Left lung (tissue), 10 donors: ENCODE results near the gene KRT23. TPM values are rescaled to one million over a fixed set of nuclear protein-coding genes. Genes with fewer than 3 reads are reported as not detected.

ENCODE experiments used
- ATAC-seq: fragments of 200-7000 bp; cut with Tn5 transposase; one replicate; pipeline ENCODE4 v1.9.1; 2020; ENCODE audit warnings: moderate library complexity
- DNase-seq, 4 donors: peaks; one replicate each; pipeline ENCODE4 v3.0.0-alpha.2; 2013 to 2020
- H3K27ac ChIP-seq, 2 donors: fragments of 200-600 bp; sonication (generic) in 1 of 2; one replicate each; pipeline versions ENCODE4 v1.5.0 to v1.8.0; 2020 to 2021
- H3K27me3 ChIP-seq, 2 donors: fragments of 200-600 bp; sonication (generic) in 1 of 2; one replicate each; pipeline versions ENCODE4 v1.5.0 to v1.8.0; 2020 to 2021
- H3K36me3 ChIP-seq, 2 donors: fragments of 200-600 bp; sonication (generic) in 1 of 2; one replicate each; pipeline versions ENCODE4 v1.5.0 to v1.8.0; 2020 to 2021
- H3K4me1 ChIP-seq, 2 donors: fragments of 200-600 bp; one replicate each; pipeline ENCODE4 v1.8.0; 2021
- H3K4me3 ChIP-seq, 2 donors: fragments of 200-600 bp; sonication (generic) in 1 of 2; one replicate each; pipeline versions ENCODE4 v1.5.0 to v1.8.0; 2020 to 2021; ENCODE audit warnings: mild to moderate bottlenecking in 1 of 2
- H3K9me3 ChIP-seq, 2 donors: fragments of 200-600 bp; sonication (generic) in 1 of 2; one replicate each; pipeline versions ENCODE4 v1.5.0 to v1.8.0; 2020 to 2021
- CTCF ChIP-seq, 2 donors: fragments of 200-600 bp; sonication (generic) in 1 of 2; IDR thresholded peaks; one replicate each; pipeline versions ENCODE4 v1.5.0 to v1.8.0; 2021; ENCODE audit warnings: antibody characterized with exemption in 2 of 2
- intact Hi-C, 2 donors: fragments of 100-400 bp; cut with DNase I; formaldehyde crosslinking; loops; one replicate each; pipeline versions ENCODE4 v1.11.2 to v1.14.2; 2022
- polyA plus RNA-seq, 6 donors: library from polyadenylated mRNA; unstranded; fragments of 120-200 nt; gene quantifications; one replicate each; pipeline ENCODE4 v1.2.1, GENCODE V29; 2013; ENCODE audit not compliant: insufficient read length in 6 of 6
- total RNA-seq, 2 donors: library from RNA; stranded (reverse); fragmentation: NEBNext Ultra II Directional; extraction: Animal tissue kit (Norgen Biotek cat#: 25700); gene quantifications; one replicate each; pipeline ENCODE4 v1.2.1, GENCODE V29; 2021
- donor health status: DM: no; HTN: yes; CAD: no.
- donor health status: DM: no; HTN: no; CAD: no.

KRT23 gene
- total and polyA plus RNA-seq, 8 donors: 0.09 to 5.6 (median 0.29) TPM; not detected in 1

- no peak for TF ChIP-seq CTCF (IDR thresholded peaks at IDR 0.05)
- Histone ChIP-seq H3K36me3 (no peaks in the 10 kb centered on the region), H3K27ac (no peak overlapping the region), H3K4me1 (no peaks in the 10 kb centered on the region), H3K4me3 (no peak overlapping the region), H3K9me3 (no peaks in the 10 kb centered on the region), H3K27me3 (peaks cover 0 to 17% of the 10 kb centered on the region in 2 donors)
- DNase-seq (peak in 1 of 4 donors; percentile 44), ATAC-seq (no peak)
- intact Hi-C loops: no loop called here
Observed at GRCh38 chr17:40980596-40980995, 43.1 kb upstream of the KRT23 start.

GRCh38 chr17:40980117-40980516 is 42.7 kb upstream of the KRT23 start:
- intact Hi-C loops: no loop called here
- Histone ChIP-seq H3K9me3 (no peaks in the 10 kb centered on the region), H3K27me3 (peaks cover 0 to 17% of the 10 kb centered on the region in 2 donors), H3K4me3 (no peak overlapping the region), H3K4me1 (no peaks in the 10 kb centered on the region), H3K36me3 (no peaks in the 10 kb centered on the region), H3K27ac (no peak overlapping the region)
- no peak for ATAC-seq
- no peak for TF ChIP-seq CTCF (IDR thresholded peaks at IDR 0.05)
- no peak for DNase-seq

GRCh38 chr17:40978575-40979151 is 41.2 kb upstream of the KRT23 start:
- peak; percentile 49 for ATAC-seq
- intact Hi-C loops: no loop called here

GRCh38 chr17:40975516-40975915 is 38.1 kb upstream of the KRT23 start:
- ATAC-seq: no peak
- H3K27me3 ChIP-seq: peaks cover 0 to 9% of the 10 kb centered on the region in 2 donors
- intact Hi-C loops: no loop called here
- no peaks in the 10 kb centered on the region for H3K4me1 ChIP-seq
- TF ChIP-seq CTCF (IDR thresholded peaks at IDR 0.05): no peak
- no peak overlapping the region for H3K4me3 ChIP-seq
- H3K27ac ChIP-seq: no peak overlapping the region
- no peaks in the 10 kb centered on the region for H3K36me3 ChIP-seq
- no peaks in the 10 kb centered on the region for H3K9me3 ChIP-seq
- DNase-seq: no peak

More at GRCh38 chr17:40978575-40979151, 41.2 kb upstream of the KRT23 start:
- Histone ChIP-seq H3K36me3 (no peaks in the 10 kb centered on the region), H3K4me3 (no peak overlapping the region), H3K4me1 (no peaks in the 10 kb centered on the region), H3K27ac (no peak overlapping the region), H3K9me3 (no peaks in the 10 kb centered on the region), H3K27me3 (peaks cover 0 to 11% of the 10 kb centered on the region in 2 donors)
- TF ChIP-seq CTCF (IDR thresholded peaks at IDR 0.05): no peak
- no peak for DNase-seq

GRCh38 chr17:40974366-40974765 is 36.9 kb upstream of the KRT23 start:
- ATAC-seq (no peak), DNase-seq (no peak)
- no peaks in the 10 kb centered on the region for H3K9me3 ChIP-seq
- H3K27ac ChIP-seq: no peak overlapping the region
- peaks cover 0 to 9% of the 10 kb centered on the region in 2 donors for H3K27me3 ChIP-seq
- no peak for TF ChIP-seq CTCF (IDR thresholded peaks at IDR 0.05)
- no peaks in the 10 kb centered on the region for H3K36me3 ChIP-seq
- H3K4me3 ChIP-seq: no peak overlapping the region
- H3K4me1 ChIP-seq: no peaks in the 10 kb centered on the region
- intact Hi-C loops: no loop called here
